ENCODE measurements around the gene NUDT16L1.

Gene NUDT16L1

DNA sequence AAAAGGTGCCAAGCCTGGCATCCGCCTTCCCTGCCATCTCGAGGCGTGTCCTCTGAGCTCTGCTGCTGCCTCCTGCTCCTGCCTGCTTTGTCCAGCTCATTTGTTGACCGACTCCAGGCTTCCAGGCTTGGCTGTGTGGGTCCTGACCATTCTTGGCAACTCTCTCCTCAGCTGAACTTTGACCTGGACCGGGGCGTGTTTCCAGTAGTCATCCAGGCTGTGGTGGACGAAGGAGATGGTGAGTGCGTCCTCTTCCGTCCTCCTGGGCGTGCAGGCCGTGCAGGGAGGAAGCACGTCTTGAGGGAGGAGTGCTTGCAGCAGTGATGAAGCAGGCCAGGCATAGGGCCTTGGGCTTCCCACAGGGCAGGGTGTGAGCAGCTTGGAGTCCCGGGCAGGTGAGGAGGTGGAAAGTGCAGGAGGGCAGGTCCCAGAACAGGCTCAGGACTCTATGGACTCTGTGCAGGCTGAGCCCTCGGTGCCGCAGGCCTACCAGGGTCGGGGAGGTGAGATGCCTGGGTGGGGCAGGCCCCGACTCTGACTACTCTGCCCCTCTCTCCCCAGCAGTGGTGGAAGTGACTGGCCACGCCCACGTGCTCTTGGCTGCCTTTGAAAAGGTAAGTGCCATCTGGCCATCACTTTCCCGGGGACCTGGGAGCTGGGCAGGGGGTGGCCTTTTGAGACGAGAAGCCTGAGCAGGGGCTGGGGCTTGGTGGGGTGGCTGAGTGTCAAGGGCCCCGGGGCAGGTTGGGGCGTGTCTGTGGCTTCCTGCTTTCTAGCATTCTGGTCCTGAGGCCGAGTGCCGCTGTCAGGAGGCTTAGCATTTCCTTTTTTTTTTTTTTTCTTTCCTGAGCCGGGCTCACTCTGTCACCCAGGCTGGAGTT lies 28.6 kb upstream of the NUDT16L1 start:
- DNase-seq, result peak; percentile 69

DNA sequence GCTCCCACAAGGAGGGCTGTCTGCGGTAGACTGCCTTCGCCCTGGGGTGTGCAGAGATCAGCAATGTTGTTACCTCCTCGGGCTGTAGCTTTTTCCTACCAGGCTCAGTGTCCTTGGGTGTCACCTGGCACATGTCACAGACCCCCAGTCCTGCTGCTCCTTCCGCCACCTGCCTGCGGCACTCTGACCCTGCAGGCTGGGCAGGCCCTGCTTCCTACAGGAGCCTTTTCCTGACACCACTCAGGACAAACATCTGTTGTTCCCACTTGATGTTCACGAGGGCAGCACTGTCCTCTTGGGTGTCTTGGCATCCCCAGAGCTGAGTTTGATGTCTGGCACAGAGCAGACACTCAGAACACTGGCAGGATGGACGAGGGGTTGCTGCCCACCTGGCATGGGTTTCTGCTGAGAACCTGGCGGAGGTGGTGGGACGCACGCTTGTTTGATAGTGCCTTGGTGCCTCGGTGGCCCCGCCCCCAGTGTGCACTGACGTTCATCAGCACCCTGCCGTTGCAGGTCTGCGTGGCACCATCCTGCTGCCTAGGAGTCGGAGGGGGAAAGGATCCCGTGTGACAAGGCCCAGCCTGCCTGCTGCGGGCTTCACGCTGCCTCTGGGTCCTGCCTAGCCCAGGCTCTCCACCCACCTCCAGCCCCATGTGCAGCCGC lies 26.7 kb upstream of the NUDT16L1 start:
- DNase-seq, result no peak

DNA sequence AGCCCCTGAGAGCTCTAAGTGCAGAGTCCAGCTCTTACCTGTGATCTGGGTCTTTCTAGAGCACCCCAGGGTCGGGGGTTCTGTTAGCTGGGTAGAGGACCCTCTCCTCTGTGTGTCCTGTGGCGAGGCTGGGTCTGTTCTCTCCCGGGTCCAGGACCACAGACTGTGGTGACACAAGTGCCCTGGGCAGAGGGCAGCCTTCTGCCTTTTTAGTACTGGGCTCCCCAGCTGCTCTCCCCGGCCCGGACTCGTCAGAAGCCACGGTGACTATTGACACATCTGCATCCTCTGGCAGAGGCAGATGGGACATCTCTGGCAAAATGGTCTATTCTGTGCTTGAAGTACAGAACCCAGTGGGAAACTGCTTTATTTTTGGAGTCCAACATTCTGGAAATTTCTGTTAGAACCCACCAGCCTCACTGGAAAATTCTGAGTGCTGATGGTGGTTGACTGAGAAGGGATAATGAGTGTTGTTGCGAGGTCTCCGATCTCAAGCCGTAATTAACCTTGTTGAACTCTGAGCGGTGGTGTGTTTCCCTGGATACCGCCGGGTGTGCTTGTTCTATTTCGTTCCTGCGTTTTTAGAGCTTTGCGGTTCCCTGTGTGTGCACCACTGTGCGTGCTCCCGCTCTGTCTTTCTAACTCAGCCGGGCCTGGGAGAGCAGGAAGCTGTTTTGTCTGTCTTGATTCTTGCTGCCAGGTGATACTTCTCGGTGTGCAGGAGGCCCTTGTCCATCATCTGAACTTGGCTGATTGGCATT lies 26.0 kb upstream of the NUDT16L1 start:
- DNase-seq, result no peak

DNA sequence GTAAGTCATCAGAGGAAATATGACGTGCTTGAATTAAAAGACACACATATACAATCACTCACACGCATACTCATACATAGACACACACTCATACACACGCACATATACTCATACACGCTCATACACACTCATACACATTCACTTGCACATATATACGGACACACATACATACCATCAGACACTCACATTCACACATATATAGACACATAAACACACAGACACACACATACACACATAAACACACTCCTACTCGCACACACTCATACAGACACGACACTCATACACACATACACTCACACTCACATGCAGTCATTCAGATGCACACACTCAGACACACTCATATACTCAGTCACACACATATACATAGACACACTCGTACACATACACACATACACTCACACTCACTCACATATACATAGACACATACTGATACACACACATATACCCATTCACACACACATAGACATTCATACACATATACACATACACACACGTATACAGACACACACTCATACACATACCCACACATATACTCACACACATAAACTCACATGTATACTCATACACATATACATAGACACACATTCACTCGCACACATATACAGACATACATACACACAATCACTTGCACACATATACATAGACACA lies 24.9 kb upstream of the NUDT16L1 start:
- no peak for DNase-seq

DNA sequence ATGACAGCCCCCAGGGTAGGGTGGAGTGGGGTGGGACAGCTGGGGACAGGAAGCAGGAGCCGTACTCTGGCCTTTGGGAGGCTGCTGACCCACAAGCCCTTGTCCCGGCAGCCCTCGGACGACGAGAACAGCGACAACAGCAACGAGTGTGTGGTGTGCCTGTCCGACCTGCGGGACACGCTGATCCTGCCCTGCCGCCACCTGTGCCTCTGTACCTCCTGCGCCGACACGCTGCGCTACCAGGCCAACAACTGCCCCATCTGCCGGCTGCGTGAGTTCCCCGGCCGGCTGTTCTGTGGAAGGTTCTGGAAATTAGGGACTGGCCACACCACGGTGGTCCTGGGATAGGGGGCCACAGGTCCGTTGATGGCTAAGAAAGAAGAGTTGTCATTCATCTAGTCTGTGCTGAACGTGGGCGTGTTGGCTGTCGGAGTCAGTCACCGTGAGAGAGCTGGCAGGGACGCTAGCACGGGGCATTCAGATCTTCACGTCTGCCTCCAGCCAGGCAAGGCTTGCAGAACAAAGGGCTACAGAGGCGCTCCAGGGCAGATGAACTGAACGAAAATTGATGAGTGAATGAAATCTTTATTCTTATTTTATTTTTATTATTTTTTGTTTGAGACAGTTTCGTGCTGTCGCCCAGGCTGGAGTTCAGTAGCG lies 19.8 kb upstream of the NUDT16L1 start:
- no peak for DNase-seq

DNA sequence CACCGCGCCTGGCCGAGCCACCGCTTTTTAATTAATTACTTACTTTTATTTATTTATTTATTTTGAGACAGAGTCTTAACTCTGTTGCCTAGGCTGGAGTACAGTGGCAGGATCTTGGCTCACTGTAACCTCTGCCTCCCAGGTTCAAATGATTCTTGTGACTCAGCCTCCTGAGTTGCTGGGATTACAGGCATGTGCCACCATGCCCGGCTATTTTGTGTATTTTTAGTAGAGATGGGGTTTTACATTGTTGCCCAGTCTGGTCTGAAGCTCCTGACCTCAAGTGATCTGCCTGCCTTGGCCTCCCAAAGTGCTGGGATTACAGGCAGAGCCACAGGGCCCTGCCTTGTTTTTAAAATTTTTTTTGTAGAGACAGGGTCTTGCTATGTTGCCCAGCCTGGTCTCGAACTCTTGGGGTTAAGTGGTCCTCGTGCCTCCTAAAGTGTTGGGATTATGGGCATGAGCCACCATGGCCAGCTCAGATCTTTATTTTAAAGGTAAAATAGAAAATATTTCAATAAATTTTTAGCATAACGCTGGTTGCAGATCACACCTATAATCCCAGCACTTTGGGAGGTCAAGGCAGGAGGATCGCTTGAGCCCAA lies 18.3 kb upstream of the NUDT16L1 start:
- no peak for DNase-seq

DNA sequence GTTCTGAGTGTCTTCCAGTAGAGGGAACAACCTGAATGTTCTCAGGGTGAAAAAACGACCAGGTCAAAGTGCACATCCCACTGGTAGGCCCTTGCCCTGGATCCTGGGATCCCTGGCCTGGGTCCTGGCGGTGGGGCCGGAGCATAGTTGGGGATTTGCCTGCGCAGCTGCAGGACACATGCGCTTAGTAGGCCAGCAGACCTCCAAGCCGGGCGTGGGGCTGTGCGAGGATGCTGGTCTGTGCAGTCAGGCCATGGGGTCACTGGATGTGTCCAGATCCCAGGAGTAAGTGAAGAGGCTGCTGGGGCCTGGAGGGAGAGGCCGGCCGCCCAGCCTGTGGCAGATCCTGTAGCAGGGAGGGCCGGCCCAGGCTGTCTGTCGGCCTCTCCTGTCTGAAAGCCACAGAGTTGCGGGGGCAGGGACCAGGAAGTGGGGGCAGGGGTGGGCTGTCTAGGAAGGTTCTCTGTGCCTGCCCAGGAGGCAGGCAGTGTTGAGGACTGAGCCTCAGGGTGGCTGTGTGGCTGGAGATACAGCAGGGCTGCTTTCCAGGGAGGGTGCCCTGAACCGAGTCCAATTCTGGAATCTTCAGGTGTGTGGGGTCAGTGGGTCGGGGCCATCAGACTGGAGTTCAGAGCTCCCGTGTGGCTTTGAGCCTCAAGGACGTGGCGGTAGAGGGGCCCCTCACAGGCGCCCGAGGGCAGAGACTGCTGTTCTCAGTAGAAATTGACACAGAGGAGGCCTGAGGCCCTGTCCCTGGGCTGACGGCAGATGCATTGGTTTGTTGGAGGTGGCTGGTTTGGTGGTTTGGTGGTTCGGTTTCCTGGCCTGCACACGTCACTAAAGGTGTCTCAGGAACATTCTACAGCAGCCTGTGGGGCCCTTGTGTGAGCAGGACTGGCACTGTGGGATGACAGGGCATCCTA lies 17.2 kb upstream of the NUDT16L1 start:
- DNase-seq, result no peak

DNA sequence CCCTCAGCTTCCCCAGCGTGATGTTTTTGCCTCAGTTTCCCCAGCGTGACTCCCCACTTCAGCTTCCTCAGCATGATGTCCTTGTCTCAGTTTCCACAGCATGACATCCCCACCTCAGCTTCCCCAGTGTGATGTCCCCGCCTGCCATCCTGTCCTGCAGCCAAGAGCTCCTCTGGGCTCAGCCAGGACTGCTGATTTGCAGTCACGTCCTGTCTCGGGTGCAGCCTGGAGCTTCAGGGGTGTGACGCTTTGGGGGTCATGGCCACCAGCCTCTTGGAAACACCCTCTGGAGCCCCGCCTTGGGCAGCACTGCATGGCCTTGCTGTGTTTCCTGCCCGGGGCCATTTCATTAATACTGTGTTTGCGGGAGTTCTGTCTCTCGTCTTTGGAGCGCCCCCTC lies 16.5 kb upstream of the NUDT16L1 start:
- no peak for DNase-seq

DNA sequence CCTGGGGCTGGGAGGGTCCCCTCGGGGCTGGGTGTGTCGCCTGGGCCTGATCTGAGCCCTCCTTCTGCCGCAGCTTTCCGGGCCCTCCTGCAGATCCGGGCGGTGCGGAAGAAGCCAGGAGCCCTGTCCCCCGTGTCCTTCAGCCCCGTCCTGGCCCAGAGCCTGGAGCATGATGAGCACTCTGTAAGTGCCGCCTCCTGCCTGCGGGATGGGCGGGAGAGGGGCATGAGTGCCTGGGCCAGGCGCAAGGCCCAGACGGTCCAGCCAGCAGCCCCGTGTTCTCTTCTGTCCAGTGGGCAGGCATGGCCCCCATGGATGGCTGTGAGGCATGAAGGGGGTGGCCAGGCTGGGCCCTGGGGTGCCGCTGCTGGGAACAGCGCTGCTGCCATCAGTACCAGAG lies 16.0 kb upstream of the NUDT16L1 start:
- DNase-seq, result no peak

DNA sequence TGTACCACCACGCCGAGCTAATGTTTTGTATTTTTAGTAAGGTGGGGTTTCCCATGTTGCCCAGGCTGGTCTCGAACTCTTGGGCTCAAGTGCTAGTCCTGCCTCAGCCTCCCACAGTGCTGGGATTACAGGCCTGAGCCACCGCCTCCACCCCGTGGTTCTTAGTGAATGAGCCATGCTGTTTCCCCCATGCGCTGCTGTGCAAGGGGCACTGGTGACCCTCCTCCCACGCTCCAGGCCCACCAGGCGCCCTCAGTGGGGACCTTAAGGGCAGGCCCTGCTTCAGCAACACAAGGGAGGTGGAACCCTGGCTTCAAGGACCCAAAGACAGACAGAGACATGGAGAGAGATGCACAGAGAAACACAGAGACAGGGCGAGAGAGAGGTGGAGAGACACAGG lies 15.4 kb upstream of the NUDT16L1 start:
- DNase-seq, result no peak

DNA sequence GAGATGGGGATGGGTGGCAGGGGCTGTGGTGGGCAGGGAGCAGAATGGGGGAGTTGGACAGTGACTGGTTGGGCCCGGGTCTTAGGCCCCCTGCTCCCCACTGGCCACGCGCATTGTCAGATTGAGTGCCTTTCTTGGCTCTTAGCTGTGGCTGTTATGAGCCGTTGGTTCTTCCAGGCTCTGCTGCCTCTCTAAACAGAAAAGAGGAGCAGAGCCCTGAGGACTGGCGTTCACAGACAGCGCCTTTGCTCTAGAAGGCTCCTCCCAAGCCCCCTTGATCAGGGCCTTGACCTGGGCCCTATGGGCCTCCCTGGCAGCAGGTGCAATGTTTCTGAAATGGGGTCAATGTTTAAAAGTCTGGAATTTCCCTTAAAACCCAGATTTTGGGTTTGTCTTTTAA lies 14.8 kb upstream of the NUDT16L1 start:
- DNase-seq, result no peak

DNA sequence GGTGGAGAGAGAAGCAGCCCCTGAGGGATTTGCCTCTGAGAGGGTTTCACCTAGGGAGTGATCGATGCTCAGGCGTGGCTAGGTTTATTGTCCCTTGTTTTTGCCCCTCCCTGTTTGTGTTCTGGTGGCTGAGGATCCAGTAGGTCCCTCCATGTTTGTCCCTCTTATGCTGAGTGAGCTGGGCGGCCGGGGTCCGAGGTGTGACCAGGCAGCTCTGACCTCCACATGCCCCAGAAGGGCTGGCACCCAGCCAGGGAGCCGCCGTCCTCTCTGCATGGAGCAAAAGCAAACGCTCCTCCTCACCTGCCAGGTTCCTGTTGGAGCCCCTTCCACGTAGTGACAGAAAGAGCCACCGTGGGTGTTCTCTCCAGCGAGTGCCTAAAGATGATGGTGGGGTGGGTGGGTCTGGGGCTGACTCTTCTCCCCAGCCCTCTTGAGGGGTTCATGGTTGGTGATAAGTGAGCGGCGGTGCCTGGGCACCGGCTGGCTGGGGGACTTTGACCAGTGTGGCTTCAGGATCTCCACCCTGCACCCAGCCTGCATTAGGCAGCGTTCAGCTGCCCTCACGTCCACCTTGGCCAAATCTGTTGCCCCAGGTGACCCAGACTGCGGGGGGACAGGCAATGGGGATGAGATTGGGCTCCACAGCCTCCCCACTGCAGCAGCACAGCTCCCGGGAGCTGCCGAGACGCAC lies 14.1 kb upstream of the NUDT16L1 start:
- DNase-seq, result no peak

DNA sequence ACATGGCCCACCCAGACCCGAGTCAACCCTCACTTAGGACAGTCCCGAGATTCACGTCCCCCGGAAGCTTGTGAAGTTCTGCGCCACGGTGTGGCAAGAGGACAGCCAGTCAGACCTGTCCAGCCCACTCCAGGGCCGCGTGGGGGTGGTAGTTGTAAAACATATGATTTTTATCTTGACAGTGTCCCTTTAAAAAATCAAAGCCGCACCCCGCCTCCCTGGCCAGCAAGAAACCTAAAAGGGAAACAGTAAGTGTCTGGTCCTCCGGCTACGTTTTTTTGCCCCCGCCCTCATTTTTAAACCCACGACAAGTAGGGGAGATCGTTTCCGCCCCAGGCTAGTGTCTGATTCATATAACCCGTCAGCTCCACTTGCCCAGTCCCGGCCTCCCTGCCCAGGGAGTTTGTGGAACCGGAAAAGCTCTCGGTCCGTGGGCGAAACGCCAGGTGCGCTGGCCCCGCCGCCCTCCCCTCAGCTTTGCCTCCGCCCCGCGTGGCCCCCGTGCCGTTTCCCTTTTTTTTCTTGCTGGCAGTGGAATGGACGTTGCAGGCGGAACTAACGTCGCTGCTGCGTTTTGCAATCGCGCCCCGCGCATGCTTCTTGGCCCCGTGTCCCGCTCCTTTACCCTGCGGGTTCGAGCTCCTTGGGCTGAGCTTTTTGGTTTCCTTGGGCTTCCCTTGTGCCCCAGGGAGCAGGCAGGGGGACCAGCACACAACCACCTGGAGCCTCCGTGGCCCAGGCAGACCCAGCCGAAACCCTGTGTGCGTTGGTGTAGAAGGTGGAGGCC lies 13.3 kb upstream of the NUDT16L1 start:
- no peak for DNase-seq

DNA sequence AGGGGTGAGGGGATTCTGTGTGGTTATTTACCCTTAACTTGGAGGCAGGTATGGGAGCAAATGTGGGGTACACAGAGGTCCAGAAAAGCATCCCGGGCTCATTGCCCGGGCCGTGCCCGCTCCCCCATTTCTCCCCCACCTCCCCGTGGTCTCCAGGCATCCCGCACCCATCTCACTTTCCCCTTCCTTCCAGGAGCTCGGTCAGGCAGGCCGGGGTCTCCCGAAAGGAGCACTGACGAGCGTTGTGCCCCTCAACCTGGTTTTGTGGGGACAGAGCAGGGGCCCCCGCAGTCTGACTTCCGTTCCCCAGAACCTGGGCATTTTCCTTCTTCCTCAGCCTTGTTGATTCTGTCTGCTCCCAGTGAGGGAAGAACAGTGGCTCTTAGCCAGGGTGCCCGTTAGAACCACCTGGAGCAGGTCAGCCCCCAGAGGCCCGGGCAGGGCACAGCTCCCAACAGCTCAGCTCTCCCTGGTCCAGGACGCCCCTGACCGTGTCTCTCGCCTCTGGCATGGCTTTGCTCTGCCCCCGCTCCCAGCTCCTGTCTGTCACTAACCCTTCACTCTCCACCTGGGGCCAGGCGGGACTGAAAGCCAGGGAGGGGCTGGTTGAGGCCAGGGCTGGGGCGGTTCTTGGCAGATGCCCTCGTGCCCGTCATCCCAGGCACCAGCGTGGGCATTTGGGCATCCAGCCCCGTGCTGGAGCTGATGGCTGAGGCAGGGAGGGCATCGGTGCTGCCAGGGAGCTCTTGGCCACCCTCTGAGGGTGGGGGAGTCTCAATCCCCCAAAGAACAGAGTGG lies 12.5 kb upstream of the NUDT16L1 start:
- DNase-seq, result no peak

DNA sequence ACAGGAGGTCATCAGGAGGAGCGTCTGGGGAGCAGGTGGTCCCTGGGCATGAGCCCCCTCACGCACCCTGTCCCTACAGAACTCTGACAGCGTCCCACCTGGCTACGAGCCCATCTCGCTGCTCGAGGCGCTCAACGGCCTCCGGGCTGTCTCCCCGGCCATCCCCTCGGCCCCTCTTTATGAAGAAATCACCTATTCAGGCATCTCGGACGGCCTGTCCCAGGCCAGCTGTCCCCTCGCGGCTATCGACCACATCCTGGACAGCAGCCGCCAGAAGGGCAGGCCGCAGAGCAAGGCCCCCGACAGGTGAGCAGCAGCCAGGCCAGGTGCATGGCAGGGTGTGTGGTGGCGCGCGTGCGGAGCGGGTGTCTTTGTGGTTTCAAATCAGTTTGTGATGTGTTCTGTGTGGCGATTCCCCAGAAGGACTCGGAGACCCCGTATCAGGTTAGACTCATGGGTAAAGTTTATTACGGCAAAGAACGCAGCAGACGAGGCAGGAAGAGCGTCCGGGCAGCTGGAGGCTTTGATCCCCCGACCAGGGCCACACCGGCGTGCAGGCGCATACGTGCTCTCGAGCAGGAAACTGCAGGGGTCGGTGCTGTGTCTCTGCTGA lies 11.8 kb upstream of the NUDT16L1 start:
- no peak for DNase-seq

DNA sequence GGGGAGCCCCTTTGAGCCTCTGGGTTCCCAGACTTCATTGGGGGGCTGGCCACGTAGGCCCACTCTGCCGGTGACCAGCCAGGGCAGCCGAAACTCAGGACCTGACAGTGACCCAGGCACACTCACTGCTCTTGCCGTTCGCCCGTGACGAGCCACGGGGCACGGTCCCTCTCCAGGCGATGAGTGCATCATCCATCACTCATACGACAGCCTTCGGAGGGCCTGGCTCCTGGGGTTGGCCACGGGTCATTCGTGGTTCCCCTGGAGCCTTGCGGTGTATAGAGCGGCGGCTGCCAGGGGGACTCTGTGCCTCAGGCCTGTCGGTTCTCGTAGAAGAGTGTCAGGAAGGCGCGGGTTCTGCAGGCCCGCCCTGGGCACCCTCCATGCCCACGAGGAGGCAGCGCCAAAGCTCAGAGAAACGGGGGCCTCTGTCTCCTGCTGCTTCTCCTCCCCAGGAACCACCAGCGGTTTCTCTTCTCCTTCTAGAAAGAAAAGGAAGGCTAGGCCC lies 11.2 kb upstream of the NUDT16L1 start:
- no peak for DNase-seq

DNA sequence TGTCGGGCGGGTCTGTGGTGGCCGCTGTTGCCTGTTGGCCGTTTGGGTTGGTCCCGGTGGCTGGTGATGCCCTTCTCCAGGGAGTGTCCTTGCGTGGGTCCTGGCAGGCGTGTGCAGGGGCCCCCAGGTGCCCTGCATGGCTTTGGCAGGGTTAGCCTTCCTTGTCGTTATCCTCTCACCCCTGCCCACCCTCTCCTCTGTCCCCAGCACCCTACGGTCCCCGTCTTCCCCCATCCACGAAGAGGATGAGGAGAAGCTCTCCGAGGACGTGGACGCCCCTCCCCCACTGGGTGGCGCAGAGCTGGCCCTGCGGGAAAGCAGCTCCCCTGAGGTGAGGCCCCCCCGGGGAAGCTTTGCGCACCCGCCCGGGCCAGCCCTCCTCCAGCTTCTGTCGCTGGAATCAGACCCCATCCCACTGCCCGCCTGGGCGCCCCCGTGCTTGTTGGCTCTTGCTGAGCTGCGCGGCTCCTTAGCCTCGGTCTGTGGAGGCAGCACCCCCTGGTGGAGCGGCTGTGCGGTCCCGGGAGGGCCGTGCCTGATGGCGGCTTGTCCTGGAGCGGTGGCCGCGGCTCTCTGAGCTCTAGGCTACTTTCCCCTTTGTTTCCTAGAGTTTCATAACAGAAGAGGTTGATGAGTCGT lies 10.6 kb upstream of the NUDT16L1 start:
- no peak for DNase-seq

Data from NCI-H510A (cell line).